K562 (cell line): ENCODE data around the gene KRTAP3-2. TPM values are rescaled to one million over a fixed set of nuclear protein-coding genes. Genes with fewer than 3 reads are reported as not detected.

Experiments
- ATAC-seq: fragments of 200-7000 bp; cut with Tn5 transposase; 3 replicates; pipeline ENCODE4 v1.9.1; 2020; ENCODE audit warnings: moderate library complexity
- BruUV-seq: library from RNA; stranded (reverse); fragments of 400-500 nt; replicated peaks from 2 replicates; lab custom pipeline; 2021; lab: Mats Ljungman, UMichigan
- CTCF ChIA-PET: fragments of 300-600 bp; formaldehyde crosslinking; extraction: SDS; loops from one replicate; lab custom pipeline; 2021; ENCODE audit warnings: low intra/inter-chr PET ratio; lab: Yijun Ruan, JAX
- POLR2A ChIA-PET: fragments of 300-600, 350-650 bp; sonication (Branson Sonifier 250); formaldehyde crosslinking; extraction: SDS; loops from one replicate; lab custom pipeline; 2021; ENCODE audit warnings: antibody characterized with exemption, inconsistent platforms; lab: Yijun Ruan, JAX
- DNase-seq, 4 experiments: peaks; one replicate each; pipeline versions ENCODE4 v3.0.0 to v3.0.0-alpha.2; 2011 to 2018; ENCODE audit warnings: low spot score in 3 of 4, mixed read lengths in 3 of 4; ENCODE audit errors: extremely low read depth in 1 of 4
- FAIRE-seq: peaks from 2 replicates; lab custom pipeline; 2011; peaks lifted over from hg19 to GRCh38; lab: Jason Lieb, UNC
- H2AFZ ChIP-seq: 2 replicates; pipeline ENCODE4 v1.6.0; 2011; ENCODE audit warnings: low read depth, low read length, control low read depth, inconsistent platforms
- H3K27ac ChIP-seq: fragments of 200-600 bp; 3 replicates; pipeline ENCODE4 v1.8.0; 2011; ENCODE audit warnings: low read depth, mild to moderate bottlenecking, control low read depth, inconsistent platforms, low read length, moderate library complexity, mixed read lengths; ENCODE audit errors: extremely low read depth
- H3K27me3 ChIP-seq, 2 experiments: fragments of 300-600 bp in 1 of 2; 2 replicates in 1 of 2; 3 replicates in 1 of 2; pipeline versions ENCODE4 v1.6.0 to v1.8.0; 2011; ENCODE audit warnings: inconsistent platforms in 2 of 2, low read length in 2 of 2, mild to moderate bottlenecking in 1 of 2, mixed read lengths in 1 of 2, moderate library complexity in 1 of 2; ENCODE audit not compliant: control insufficient read depth in 2 of 2, insufficient read depth in 2 of 2
- H3K36me3 ChIP-seq: fragments of 300-600 bp; 3 replicates; pipeline ENCODE4 v1.8.0; 2011; ENCODE audit warnings: mild to moderate bottlenecking, low read length, inconsistent platforms; ENCODE audit not compliant: control insufficient read depth, insufficient read depth
- H3K4me1 ChIP-seq, 2 experiments: fragments of 200-600 bp in 1 of 2; replicated peaks in 1 of 2; 2 replicates in 1 of 2; 3 replicates in 1 of 2; pipeline versions ENCODE4 v1.5.1 to v1.8.0; 2011; ENCODE audit warnings: inconsistent platforms in 2 of 2, low read length in 2 of 2, mild to moderate bottlenecking in 1 of 2, mixed read lengths in 1 of 2, moderate library complexity in 1 of 2; ENCODE audit not compliant: control insufficient read depth in 2 of 2, insufficient read depth in 2 of 2
- H3K4me2 ChIP-seq: 2 replicates; pipeline ENCODE4 v1.6.1; 2011; ENCODE audit warnings: low read length, control low read depth, inconsistent platforms, mixed read lengths; ENCODE audit not compliant: insufficient read depth
- H3K4me3 ChIP-seq: fragments of 200-600 bp; sonication (generic), shearing (Covaris generic); 2 replicates; pipeline ENCODE4 v1.5.1; 2016; ENCODE audit warnings: control low read depth, inconsistent platforms
- H3K79me2 ChIP-seq: fragments of 200-600 bp; 3 replicates; pipeline ENCODE4 v1.8.0; 2011; ENCODE audit warnings: low read length, inconsistent platforms; ENCODE audit not compliant: control insufficient read depth, insufficient read depth
- H3K9ac ChIP-seq, 2 experiments: 2 replicates each; pipeline versions ENCODE4 v1.6.0 to v1.6.1; 2011; ENCODE audit warnings: low read depth in 2 of 2, low read length in 2 of 2, control low read depth in 1 of 2, inconsistent platforms in 1 of 2, mild to moderate bottlenecking in 1 of 2, mixed read lengths in 1 of 2; ENCODE audit not compliant: insufficient read depth in 1 of 2
- H3K9me1 ChIP-seq: one replicate; pipeline ENCODE4 v1.6.0; 2011; ENCODE audit warnings: inconsistent platforms, mild to moderate bottlenecking, low read length, moderate library complexity; ENCODE audit not compliant: control insufficient read depth, insufficient read depth
- H3K9me3 ChIP-seq: replicated peaks from 2 replicates; pipeline ENCODE4 v1.5.1; 2011; ENCODE audit warnings: low read depth, low read length, inconsistent platforms; ENCODE audit not compliant: control insufficient read depth, insufficient read depth
- H4K20me1 ChIP-seq: replicated peaks from 2 replicates; pipeline ENCODE4 v1.6.1; 2011; ENCODE audit warnings: low read length, inconsistent platforms, mixed read lengths; ENCODE audit not compliant: control insufficient read depth, insufficient read depth
- CHD1 ChIP-seq: fragments of 200-600 bp; sonication (generic); IDR thresholded peaks from one replicate; pipeline ENCODE4 v1.6.1; 2012; ENCODE audit warnings: mild to moderate bottlenecking, moderate library complexity, low read length, inconsistent platforms
- KHSRP ChIP-seq: fragments of 450-650 bp; IDR thresholded peaks from 2 replicates; pipeline ENCODE4 v1.6.1; 2017
- NONO ChIP-seq, 2 experiments: fragments of 200-400 bp in 1 of 2; fragments of 450-650 bp in 1 of 2; formaldehyde crosslinking in 1 of 2; IDR thresholded peaks; 2 replicates each; pipeline ENCODE4 v1.6.1; 2017; ENCODE audit warnings: low read depth in 2 of 2, mild to moderate bottlenecking in 2 of 2, moderate library complexity in 2 of 2, low read length in 1 of 2
- THRAP3 ChIP-seq: fragments of 450-650 bp; IDR thresholded peaks from 2 replicates; pipeline ENCODE4 v1.6.1; 2016; ENCODE audit warnings: mild to moderate bottlenecking, inconsistent platforms, borderline replicate concordance
- ZNF717 ChIP-seq: fragments of 250-450 bp; sonication (Bioruptor Pico); IDR thresholded peaks from 2 replicates; pipeline ENCODE4 v1.5.0; 2021
- WGBS: fragments of 100-300 bp; shearing (Covaris generic); methylation state at CpG from one replicate; pipeline ENCODE4 v1.1.6; 2016; ENCODE audit warnings: low coverage, mixed read lengths; ENCODE audit not compliant: insufficient coverage; ENCODE audit errors: missing lambda C conversion rate; 5-methylcytosine and 5-hydroxymethylcytosine counted together
- in situ Hi-C: fragments of 300-500 bp; cut with MboI; formaldehyde crosslinking; loops from 4 replicates; pipeline ENCODE4 v1.15.0; 2018; ENCODE audit warnings: inconsistent platforms, mixed read lengths
- intact Hi-C: fragments of 100-400 bp; cut with micrococcal nuclease; formaldehyde crosslinking; loops from 2 replicates; pipeline ENCODE4 v1.14.2; 2022
- polyA plus RNA-seq, 8 experiments: library from polyadenylated mRNA; depleted of rRNA in 4 of 8; stranded (reverse) in 5 of 8; unstranded in 3 of 8; fragments of >200 nt; fragmentation: Nextera tagmentation in 2 of 8; fragmentation: Illumina TruSeq in 1 of 8; extraction: Ambion mirVana in 2 of 8; extraction: Trizol in 1 of 8; gene quantifications; 2 replicates each; pipeline versions ENCODE4 v1.2.1 to v1.2.3, GENCODE V29; 2011 to 2014; ENCODE audit warnings: inconsistent platforms in 1 of 8, missing spikeins in 1 of 8
- total RNA-seq, 7 experiments: library from RNA; depleted of rRNA in 6 of 7; stranded (reverse); fragments of >200 nt in 6 of 7; fragmentation: Illumina TruSeq in 2 of 7; extraction: Trizol in 2 of 7; gene quantifications; 2 replicates each; pipeline versions ENCODE4 v1.2.1 to v1.2.3, GENCODE V29; 2011 to 2021; ENCODE audit warnings: low replicate concordance in 1 of 7
- TF ChIP-seq, protein P1 (sequence below): sonication (generic); formaldehyde crosslinking; IDR thresholded peaks from 2 replicates; pipeline ENCODE4 v1.8.1; 2023; ENCODE audit warnings: mild to moderate bottlenecking, missing genetic modification reagents, moderate library complexity
- TF ChIP-seq, protein P2 (sequence below), 2 experiments: fragments of 450-650 bp; IDR thresholded peaks; 2 replicates each; pipeline ENCODE4 v1.6.1; 2016; ENCODE audit warnings: mild to moderate bottlenecking in 2 of 2, borderline replicate concordance in 1 of 2, low read depth in 1 of 2, moderate library complexity in 1 of 2
- TF ChIP-seq, protein P3 (sequence below): fragments of 450-650 bp; formaldehyde crosslinking; IDR thresholded peaks from 2 replicates; pipeline ENCODE4 v1.4.0; 2020; ENCODE audit warnings: mild to moderate bottlenecking, moderate library complexity
- TF ChIP-seq, protein P4 (sequence below): IDR thresholded peaks from 3 replicates; pipeline ENCODE4 v1.6.1; 2011; ENCODE audit warnings: borderline replicate concordance, mild to moderate bottlenecking; ENCODE audit not compliant: insufficient read length, insufficient read depth

Gene KRTAP3-2
- total and polyA plus RNA-seq, 9 of the 15 experiments (the other 6 are each of a cell fraction or from before 2014, with no cell fraction given) = not detected

DNA sequence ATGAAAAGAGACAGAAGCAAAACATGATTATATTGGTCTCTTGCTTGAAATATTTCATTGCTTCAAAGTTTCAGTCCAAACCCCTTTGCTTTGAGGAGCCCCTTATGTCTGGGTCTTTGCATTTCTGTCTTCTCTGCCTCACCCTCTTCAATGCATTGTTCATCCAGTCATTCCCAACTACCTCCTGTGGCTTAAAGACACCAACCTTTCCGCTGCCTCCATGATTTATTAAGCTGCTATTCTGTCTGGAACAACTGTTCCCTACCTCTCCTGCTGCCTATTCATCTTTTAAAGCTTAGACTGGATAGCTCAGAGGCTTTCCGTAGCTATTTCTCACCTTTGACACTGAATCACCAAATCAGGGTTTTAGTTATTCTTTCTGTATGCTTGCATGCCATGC lies 2.3 kb downstream of the KRTAP3-2 start:
- no TSS peak for BruUV-seq
- FAIRE-seq = no peak
- TF ChIP-seq THRAP3 = no peak
- TF ChIP-seq NONO (IDR thresholded peaks at IDR 0.05; ENCODE audit: low read depth in 2 of 2, low read length in 1 of 2) = no peak
- TF ChIP-seq, protein P1, sequence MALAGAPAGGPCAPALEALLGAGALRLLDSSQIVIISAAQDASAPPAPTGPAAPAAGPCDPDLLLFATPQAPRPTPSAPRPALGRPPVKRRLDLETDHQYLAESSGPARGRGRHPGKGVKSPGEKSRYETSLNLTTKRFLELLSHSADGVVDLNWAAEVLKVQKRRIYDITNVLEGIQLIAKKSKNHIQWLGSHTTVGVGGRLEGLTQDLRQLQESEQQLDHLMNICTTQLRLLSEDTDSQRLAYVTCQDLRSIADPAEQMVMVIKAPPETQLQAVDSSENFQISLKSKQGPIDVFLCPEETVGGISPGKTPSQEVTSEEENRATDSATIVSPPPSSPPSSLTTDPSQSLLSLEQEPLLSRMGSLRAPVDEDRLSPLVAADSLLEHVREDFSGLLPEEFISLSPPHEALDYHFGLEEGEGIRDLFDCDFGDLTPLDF (CRISPR knock-in tag) = no peak
- TF ChIP-seq, protein P2, sequence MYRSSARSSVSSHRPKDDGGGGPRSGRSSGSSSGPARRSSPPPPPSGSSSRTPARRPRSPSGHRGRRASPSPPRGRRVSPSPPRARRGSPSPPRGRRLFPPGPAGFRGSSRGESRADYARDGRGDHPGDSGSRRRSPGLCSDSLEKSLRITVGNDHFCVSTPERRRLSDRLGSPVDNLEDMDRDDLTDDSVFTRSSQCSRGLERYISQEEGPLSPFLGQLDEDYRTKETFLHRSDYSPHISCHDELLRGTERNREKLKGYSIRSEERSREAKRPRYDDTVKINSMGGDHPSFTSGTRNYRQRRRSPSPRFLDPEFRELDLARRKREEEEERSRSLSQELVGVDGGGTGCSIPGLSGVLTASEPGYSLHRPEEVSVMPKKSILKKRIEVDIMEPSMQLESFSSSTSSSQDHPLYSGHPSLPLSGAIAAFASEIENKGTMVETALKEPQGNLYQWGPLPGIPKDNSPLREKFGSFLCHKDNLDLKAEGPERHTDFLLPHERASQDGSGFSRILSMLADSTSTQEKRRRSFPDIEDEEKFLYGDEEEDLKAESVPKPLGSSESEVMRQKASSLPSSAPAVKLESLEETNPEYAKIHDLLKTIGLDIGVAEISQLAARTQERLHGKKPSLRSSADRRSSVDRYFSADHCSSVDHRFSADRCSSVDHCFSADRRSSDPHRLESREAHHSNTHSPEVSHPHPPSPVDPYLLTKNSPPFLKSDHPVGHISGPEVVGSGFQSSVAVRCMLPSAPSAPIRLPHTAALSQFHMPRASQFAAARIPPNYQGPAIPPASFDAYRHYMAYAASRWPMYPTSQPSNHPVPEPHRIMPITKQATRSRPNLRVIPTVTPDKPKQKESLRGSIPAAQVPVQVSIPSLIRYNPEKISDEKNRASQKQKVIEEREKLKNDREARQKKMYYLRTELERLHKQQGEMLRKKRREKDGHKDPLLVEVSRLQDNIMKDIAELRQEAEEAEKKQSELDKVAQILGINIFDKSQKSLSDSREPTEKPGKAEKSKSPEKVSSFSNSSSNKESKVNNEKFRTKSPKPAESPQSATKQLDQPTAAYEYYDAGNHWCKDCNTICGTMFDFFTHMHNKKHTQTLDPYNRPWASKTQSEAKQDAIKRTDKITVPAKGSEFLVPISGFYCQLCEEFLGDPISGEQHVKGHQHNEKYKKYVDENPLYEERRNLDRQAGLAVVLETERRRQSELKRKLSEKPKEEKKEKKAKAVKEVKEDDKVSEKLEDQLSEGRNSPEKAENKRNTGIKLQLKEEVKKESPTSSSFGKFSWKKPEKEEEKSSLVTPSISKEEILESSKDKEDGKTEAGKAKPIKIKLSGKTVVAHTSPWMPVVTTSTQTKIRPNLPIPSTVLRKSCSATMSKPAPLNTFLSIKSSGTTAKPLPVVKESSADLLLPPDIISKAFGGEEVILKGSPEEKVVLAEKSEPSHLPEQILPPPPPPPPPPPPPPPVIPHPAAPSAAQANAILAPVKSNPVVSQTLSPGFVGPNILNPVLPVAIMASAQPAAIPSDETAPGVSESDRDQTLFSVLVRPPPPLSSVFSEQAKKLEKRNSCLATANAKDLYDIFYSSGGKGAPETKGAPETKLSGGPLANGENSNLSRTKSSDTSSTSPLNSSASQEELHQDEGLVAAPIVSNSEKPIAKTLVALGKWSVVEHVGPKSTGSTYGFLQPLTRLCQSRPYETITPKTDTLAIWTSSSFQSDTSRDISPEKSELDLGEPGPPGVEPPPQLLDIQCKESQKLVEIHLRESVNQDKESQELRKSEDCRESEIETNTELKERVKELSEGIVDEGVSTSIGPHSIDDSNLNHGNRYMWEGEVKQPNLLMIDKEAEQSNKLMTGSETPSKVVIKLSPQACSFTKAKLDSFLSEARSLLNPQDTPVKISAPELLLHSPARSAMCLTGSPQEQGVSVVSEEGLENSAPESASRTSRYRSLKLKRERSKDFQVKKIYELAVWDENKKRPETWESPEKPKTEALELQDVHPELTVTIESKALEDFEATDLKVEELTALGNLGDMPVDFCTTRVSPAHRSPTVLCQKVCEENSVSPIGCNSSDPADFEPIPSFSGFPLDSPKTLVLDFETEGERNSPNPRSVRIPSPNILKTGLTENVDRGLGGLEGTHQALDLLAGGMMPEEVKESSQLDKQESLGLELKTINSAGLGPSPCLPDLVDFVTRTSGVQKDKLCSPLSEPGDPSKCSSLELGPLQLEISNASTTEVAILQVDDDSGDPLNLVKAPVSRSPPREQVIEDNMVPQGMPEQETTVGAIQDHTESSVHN (IDR thresholded peaks at IDR 0.05; ENCODE audit: borderline replicate concordance in 1 of 2, low read depth in 1 of 2) = no peak
- TF ChIP-seq, protein P3, sequence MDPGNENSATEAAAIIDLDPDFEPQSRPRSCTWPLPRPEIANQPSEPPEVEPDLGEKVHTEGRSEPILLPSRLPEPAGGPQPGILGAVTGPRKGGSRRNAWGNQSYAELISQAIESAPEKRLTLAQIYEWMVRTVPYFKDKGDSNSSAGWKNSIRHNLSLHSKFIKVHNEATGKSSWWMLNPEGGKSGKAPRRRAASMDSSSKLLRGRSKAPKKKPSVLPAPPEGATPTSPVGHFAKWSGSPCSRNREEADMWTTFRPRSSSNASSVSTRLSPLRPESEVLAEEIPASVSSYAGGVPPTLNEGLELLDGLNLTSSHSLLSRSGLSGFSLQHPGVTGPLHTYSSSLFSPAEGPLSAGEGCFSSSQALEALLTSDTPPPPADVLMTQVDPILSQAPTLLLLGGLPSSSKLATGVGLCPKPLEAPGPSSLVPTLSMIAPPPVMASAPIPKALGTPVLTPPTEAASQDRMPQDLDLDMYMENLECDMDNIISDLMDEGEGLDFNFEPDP (CRISPR knock-in tag) = no peak
- no peak for TF ChIP-seq CHD1
- TF ChIP-seq, protein P4, sequence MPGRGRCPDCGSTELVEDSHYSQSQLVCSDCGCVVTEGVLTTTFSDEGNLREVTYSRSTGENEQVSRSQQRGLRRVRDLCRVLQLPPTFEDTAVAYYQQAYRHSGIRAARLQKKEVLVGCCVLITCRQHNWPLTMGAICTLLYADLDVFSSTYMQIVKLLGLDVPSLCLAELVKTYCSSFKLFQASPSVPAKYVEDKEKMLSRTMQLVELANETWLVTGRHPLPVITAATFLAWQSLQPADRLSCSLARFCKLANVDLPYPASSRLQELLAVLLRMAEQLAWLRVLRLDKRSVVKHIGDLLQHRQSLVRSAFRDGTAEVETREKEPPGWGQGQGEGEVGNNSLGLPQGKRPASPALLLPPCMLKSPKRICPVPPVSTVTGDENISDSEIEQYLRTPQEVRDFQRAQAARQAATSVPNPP = no peak
- TF ChIP-seq ZNF717 (CRISPR knock-in tag) = no peak
- TF ChIP-seq KHSRP = no peak

More for the DNA sequence above, 2.3 kb downstream of the KRTAP3-2 start:
- DNase-seq = no peak
- Histone ChIP-seq H3K9me1 (no peaks in the 10 kb centered on the region), H3K4me1 (no peaks in the 10 kb centered on the region), H3K9ac (no peak overlapping the region), H3K4me2 (no peak overlapping the region), H2AFZ (no peak overlapping the region), H3K4me3 (no peak overlapping the region), H3K27me3 (peaks cover 0 to 5% of the 10 kb centered on the region in 2 experiments; a peak in 2 of 5 replicates), H3K36me3 (no peaks in the 10 kb centered on the region), H3K27ac (no peak overlapping the region), H4K20me1 (no peaks in the 10 kb centered on the region), H3K9me3 (no peaks in the 10 kb centered on the region), H3K79me2 (no peaks in the 10 kb centered on the region)
- CTCF ChIA-PET = no interaction called here
- WGBS = 0% methylated on average over 2 of the region's 2 CpGs
- intact Hi-C loops (no loop called here), in situ Hi-C loops (no loop called here)
- POLR2A ChIA-PET = no interaction called here
- no peak for ATAC-seq
